ENCODE results near the gene GOLT1A.

The GOLT1A gene

GRCh38 chr1:204257446-204257845 lies 43.7 kb upstream of the GOLT1A start:
- Histone ChIP-seq H3K27me3 (ENCODE audit: insufficient read depth, low read length, poor library complexity, severe bottlenecking) (no peaks in the 10 kb centered on the region), H3K4me2 (ENCODE audit: low read depth, low read length, poor library complexity, severe bottlenecking) (no peak overlapping the region), H4K20me1 (ENCODE audit: insufficient read depth, low read length, poor library complexity, severe bottlenecking) (no peaks in the 10 kb centered on the region), H3K9me3 (ENCODE audit: insufficient read depth, low read depth, low read length) (no peaks in the 10 kb centered on the region), H3K9ac (ENCODE audit: low read depth, low read length, poor library complexity, severe bottlenecking) (no peak overlapping the region), H2AFZ (ENCODE audit: low read length) (no peak overlapping the region), H3K4me3 (ENCODE audit: low read length, poor library complexity, severe bottlenecking) (no peak overlapping the region), H3F3A (ENCODE audit: low read depth) (no peaks in the 10 kb centered on the region), H3K4me1 (ENCODE audit: insufficient read depth, low read length, poor library complexity, severe bottlenecking) (peaks cover 4% of the 10 kb centered on the region), H3K9me2 (replicated peaks; ENCODE audit: low read depth, low read length) (no peaks in the 10 kb centered on the region), H3K36me3 (ENCODE audit: insufficient read depth, low read length) (no peaks in the 10 kb centered on the region), H3K79me2 (ENCODE audit: insufficient read depth, low read length) (no peaks in the 10 kb centered on the region)
- TF ChIP-seq EZH2phosphoT487 (IDR thresholded peaks at IDR 0.05; ENCODE audit: borderline replicate concordance): no peak
- no peak for TF ChIP-seq CTCF (conservative IDR thresholded peaks at IDR 0.05; ENCODE audit: low read length)

- Histone ChIP-seq H3K36me3 (ENCODE audit: insufficient read depth, low read length) (no peaks in the 10 kb centered on the region), H3K4me1 (ENCODE audit: insufficient read depth, low read length, poor library complexity, severe bottlenecking) (peaks cover 4% of the 10 kb centered on the region), H3K4me2 (ENCODE audit: low read depth, low read length, poor library complexity, severe bottlenecking) (no peak overlapping the region), H3K79me2 (ENCODE audit: insufficient read depth, low read length) (no peaks in the 10 kb centered on the region), H3K9ac (ENCODE audit: low read depth, low read length, poor library complexity, severe bottlenecking) (no peak overlapping the region), H4K20me1 (ENCODE audit: insufficient read depth, low read length, poor library complexity, severe bottlenecking) (no peaks in the 10 kb centered on the region), H2AFZ (ENCODE audit: low read length) (no peak overlapping the region), H3F3A (ENCODE audit: low read depth) (no peaks in the 10 kb centered on the region), H3K4me3 (ENCODE audit: low read length, poor library complexity, severe bottlenecking) (no peak overlapping the region), H3K9me2 (replicated peaks; ENCODE audit: low read depth, low read length) (no peaks in the 10 kb centered on the region), H3K27me3 (ENCODE audit: insufficient read depth, low read length, poor library complexity, severe bottlenecking) (no peaks in the 10 kb centered on the region), H3K9me3 (ENCODE audit: insufficient read depth, low read depth, low read length) (no peaks in the 10 kb centered on the region)
- TF ChIP-seq EZH2phosphoT487 (IDR thresholded peaks at IDR 0.05; ENCODE audit: borderline replicate concordance): no peak
- TF ChIP-seq CTCF (conservative IDR thresholded peaks at IDR 0.05; ENCODE audit: low read length): no peak
Observed at GRCh38 chr1:204256531-204256930, 42.7 kb upstream of the GOLT1A start.

GRCh38 chr1:204255966-204256365 lies 42.2 kb upstream of the GOLT1A start:
- Histone ChIP-seq H3K4me3 (ENCODE audit: low read length, poor library complexity, severe bottlenecking) (no peak overlapping the region), H2AFZ (ENCODE audit: low read length) (no peak overlapping the region), H3K79me2 (ENCODE audit: insufficient read depth, low read length) (no peaks in the 10 kb centered on the region), H3K36me3 (ENCODE audit: insufficient read depth, low read length) (no peaks in the 10 kb centered on the region), H3F3A (ENCODE audit: low read depth) (no peaks in the 10 kb centered on the region), H3K4me2 (ENCODE audit: low read depth, low read length, poor library complexity, severe bottlenecking) (no peak overlapping the region), H4K20me1 (ENCODE audit: insufficient read depth, low read length, poor library complexity, severe bottlenecking) (no peaks in the 10 kb centered on the region), H3K27me3 (ENCODE audit: insufficient read depth, low read length, poor library complexity, severe bottlenecking) (no peaks in the 10 kb centered on the region), H3K9me2 (replicated peaks; ENCODE audit: low read depth, low read length) (no peaks in the 10 kb centered on the region), H3K9ac (ENCODE audit: low read depth, low read length, poor library complexity, severe bottlenecking) (no peak overlapping the region), H3K4me1 (ENCODE audit: insufficient read depth, low read length, poor library complexity, severe bottlenecking) (peaks cover 4% of the 10 kb centered on the region), H3K9me3 (ENCODE audit: insufficient read depth, low read depth, low read length) (no peaks in the 10 kb centered on the region)
- no peak for TF ChIP-seq CTCF (conservative IDR thresholded peaks at IDR 0.05; ENCODE audit: low read length)
- no peak for TF ChIP-seq EZH2phosphoT487 (IDR thresholded peaks at IDR 0.05; ENCODE audit: borderline replicate concordance)
